NCI-H774 (cell line): ENCODE data around the gene MAPK1.
"Not testable (repeated sequence)": the region's sequence is repeated elsewhere in the genome, so short reads cannot be mapped to it uniquely, and the experiment has no call there.

Experiments used
- DNase-seq: peaks from one replicate; lab custom pipeline; 2025; lab: John Stamatoyannopoulos, UW

The MAPK1 gene

GRCh38 chr22:21725956-21726649, 141.3 kb downstream of the MAPK1 start:
- DNase-seq: no peak

DNA sequence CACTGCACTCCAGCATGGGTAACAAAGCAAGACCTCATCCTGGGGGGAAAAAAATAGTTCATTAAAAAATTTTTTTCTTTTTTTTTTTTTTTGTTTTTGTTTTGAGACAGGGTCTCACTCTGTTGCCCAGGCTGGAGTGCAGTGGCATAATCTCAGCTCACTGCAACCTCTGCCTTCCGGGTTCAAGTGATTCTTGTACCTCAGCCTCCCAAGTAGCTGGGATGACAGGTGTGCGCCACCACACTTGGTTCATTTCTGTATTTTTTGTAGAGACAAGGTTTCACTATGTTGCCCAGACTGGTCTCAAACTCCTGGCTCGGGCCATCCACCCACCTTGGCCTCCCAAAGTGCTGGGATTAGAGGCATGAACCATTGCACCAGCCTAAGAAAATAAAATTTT, 142.9 kb downstream of the MAPK1 start:
- DNase-seq: not testable (repeated sequence)

DNA sequence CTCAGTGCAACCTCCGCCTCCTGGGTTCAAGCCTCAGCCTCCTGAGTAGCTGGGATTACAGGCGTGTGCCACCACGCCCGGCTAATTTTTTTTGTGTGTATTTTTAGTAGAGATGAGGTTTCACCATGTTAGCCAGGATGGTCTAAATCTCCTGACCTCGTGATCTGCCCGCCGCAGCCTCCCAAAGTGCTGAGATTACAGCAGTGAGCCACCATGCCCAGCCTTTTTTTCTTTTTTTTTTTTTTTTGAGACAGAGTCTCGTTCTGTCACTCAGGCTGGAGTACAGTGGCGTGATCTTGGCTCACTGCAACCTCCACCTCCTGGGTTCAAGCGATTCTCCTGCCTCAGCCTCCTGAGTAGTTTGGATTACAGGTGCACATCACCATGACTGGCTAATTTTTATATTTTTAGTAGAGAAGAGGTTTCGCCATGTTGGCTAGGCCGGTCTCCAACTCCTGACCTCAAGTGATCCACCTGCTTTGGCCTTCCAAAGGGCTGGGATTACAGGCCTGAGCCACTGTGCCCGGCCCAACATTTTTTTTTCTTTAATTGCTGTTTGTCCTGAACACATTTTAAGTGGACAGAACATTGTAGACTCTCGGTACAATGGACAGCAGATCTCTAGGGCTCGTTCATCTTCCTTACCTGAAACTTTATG, 146.1 kb downstream of the MAPK1 start:
- not testable (repeated sequence) for DNase-seq

DNA sequence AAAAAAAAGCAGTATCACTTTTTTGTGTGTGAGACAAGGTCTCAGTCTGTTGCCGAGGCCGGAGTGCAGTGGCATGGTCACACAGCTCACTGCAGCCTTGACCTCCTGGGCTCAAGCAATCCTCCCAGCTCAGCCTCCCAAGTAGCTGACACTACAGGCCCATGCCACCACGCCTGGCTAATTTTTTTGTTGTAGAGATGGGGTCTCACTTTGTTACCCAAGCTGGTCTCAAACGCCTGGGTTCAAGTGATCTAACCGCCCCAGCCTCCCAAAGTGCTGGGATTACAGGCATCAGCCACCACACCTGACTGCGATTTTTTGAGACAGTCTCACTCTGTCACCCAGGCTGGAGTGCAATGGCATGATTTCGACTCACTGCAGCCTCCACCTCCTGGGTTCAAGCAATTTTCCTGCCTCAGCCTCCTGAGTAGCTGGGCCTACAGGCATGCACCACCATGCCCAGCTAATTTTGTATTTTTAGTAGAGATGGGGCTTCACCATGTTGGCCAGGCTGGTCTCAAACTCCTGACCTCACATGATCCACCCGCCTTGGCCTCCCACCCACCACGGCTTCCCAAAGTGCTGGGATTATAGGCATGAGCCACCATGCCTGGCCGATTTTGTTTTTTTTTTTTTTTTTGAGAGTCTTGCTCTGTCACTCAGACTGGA, 147.1 kb downstream of the MAPK1 start:
- not testable (repeated sequence) for DNase-seq

DNA sequence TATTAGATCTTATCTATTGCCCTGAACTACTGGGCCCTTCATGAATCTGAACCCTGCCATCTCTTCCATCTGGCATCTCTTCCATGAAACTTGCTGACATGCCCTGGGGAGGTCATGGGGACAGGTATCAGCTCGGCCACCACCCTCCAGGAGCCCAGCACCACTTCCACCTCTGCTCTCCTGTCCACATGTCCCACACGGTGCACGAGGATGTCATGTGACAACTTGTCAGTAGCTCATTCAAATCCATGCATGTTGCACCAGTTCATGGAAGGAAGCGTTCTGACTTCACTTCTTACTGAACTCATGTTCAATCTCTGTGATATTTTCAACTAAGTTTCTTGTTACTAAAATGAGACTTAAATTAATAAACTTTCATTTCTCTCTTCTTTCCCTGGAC, 148.4 kb downstream of the MAPK1 start:
- no peak for DNase-seq

DNA sequence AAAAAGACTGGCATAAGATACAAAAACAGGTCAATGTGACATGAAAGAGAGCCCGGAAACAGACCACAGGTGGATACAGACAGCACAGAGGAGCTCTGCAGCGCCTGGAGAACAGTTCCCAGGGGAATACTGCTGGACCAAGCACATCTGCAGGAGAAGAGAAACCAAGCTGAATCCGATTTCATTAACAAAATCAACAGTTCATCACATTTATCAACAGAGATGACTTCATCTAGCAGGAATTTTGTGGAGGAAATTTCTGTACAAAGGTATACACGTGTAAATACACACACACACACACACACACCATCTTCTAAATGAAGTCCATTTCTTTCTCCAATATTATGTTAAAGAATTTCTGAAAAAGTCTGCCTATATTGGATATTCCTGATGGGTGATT, 148.9 kb downstream of the MAPK1 start:
- no peak for DNase-seq

DNA sequence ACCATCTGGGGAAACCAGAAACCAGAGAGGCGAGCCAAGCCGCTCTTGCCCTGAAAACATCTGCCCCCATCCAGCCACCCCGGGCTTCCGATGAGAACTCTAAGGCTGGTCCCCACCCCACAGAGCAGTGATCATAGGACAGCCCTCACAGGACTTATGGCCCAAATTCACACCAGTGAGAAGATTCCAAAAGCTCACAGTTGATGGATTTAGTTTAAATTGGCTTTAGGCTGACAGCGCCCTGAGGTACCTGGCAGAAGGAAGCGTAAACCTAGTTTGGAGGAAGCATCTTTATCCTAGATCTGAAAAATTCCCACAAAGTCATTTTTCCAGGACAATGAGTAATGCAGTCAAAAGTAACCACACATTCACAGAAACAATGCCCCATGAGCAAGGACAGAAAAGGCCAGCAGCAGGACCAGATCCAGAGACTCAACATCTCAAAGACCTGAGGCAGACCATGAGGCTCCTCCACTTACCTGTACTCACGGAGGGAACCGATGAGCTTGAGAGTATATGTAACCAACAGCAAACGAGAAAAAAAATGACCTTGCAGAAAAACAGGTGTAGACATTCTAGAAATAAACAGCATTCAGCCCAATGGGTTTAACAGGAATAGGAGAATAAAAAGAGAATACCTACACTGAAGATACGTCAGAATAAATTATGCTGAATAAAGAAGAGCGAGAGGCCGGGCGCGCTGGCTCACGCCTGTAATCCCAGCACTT, 150.9 kb downstream of the MAPK1 start:
- DNase-seq: not testable (repeated sequence)

DNA sequence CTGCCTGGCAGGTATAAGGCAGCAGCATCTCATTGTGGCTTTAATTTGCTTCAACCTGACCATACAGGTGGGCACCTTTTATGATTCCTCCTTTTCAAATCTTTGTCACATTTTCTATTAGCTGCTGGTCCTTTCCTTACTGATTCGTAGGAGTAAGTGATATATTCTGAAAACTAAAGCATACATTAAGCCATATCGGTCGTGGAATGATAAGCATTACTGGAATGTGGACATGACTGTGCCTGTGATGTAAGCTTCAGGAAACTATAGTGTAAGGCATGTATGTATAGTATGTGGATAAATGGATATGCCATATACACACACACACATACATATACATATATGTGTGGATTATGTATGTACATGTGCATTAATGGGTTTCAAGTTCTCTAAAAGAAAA, 152.7 kb downstream of the MAPK1 start:
- no peak for DNase-seq

DNA sequence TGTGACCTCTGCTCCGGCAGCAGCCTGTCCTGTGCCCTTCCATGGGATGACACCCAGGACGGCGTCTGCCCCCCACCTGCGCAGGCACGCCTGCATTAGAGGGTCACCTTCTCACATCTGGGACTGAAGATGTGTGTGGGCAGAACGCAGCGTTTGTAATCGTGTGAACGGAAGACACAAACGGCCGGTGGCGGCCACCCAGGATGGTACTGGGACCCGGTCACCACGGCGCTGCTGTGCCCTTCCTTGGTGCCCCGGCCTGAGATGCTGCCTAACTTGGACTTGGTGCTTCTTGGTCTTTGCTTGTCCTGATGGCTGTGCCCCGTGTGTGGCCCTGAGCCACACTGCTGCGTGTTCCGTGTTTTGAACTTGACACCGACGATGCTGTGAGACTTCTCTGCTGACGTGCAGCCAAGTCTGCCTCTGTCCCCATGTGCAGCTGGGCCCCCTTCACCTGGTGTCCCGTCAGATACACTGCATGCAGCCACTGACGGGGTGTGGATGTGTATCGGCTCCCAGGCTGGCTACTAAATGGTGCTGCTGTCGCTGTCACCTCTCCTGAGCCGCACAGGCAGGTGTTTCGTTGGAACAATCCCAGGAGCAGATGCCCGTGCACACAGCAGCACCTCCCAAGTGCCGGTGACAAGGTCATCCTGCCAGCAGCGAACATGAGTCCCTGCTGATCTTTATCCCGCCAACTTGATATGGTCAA, 153.2 kb downstream of the MAPK1 start:
- DNase-seq: no peak

DNA sequence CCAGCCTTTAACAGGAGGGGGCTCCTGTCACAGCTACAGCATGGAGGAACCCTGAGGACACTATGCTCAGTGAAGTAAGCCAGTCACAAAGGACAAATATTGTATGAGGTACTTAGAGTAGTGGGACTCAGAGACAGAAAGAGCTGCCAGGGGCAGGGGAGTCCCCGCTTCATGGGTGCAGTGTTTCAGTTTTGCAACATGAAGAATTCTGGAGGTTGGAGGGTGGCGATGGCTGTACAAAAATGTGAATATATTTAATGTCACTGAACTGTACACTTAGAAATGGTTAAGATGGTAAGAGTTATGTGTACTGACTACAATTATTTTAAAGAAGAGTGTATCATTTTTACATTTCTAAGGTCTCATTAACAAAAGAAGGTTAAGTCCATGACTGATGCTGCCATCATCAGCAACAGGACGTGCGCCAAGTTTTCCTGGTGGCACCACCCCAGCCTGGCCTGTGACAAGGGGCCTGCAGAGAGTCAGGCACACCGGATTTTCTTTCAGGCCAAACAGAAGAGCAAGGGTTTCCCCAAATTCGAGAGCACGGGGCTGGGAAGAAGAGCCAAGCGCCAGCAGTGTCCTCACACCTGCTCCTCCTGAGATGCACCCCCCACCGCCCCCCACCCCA, 153.9 kb downstream of the MAPK1 start:
- DNase-seq: no peak

DNA sequence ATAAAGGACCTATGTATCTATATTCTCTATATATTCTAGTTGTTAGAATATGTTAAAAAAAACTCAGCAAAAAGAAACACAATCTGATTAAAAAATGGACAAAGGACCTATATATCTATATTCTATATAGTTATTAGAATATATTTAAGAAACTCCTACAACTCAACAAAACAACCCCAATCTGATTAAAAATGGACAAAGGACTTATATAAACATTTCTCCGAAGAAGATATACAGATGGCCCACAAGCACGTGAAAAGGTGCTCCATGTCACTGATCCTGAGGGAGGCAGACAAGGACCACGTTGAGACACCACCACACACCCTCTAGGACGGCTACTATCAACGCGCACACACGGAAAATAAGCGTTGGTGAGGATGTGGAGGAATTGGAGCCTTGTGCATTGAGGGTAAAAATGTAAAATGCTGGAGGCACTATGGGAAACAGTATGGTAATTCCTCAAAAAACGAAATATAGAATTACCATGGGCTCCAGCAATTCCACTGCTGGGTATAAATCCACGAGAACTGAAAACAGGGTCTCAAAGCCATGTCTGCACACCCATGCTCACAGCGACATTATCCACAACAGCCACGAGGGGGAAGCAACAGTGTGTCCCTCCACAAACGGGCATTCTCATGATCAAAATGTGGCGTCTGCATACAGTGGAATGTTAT, 154.6 kb downstream of the MAPK1 start:
- no peak for DNase-seq

- no peak for DNase-seq
Measured at GRCh38 chr22:21711851-21712250, 155.6 kb downstream of the MAPK1 start.

DNA sequence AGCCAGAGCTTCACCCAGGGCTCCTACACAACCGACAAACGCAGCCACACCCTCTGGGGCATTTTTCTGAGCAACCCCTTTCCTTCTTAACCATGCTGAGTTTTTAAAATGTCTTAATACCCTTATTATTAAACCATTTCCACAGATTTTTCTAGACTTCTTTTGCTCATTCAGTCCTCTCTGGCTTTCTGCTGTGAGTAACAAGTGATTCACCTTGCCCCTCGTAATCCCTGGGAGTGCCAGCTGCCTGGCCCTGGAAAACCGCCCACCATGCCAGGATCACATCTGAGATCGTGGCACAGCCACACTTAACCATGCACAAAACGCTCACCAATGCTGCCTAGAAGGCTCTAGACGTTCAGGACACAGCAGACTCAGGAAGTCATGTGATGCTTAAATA, 157.3 kb downstream of the MAPK1 start:
- no peak for DNase-seq

- DNase-seq: no peak
Measured at GRCh38 chr22:21709688-21710087, 157.8 kb downstream of the MAPK1 start.

GRCh38 chr22:21708960-21709359, 158.5 kb downstream of the MAPK1 start:
- no peak for DNase-seq

DNA sequence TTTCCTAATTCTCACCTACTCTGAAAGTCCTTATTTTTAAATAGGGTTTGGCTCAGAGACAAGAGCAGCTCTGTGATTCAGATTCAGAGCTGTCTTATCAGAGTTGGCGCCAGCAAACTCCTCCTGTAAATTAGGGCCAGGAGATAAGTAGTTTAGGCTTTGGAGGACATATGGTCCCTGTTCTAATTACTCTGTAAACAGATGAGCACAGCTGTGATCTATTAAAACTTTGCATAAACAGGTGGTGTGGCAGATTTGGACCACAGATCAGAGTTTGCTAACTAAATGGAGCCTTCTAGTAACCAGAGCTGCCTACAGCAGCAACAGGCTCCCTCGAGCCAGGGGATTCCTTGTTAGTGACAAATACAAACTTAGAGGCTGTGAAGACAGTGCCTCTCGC, 159.8 kb downstream of the MAPK1 start:
- no peak for DNase-seq
